Activated CD4-positive, CD25-positive, alpha-beta regulatory T cell (primary cell): ENCODE measurements around the gene TADA3.

Experiments
- DNase-seq, 4 experiments: peaks; one replicate each; lab custom pipeline; 2025; lab: John Stamatoyannopoulos, UW

Gene TADA3

GRCh38 chr3:9809615-9810432 lies 17.6 kb upstream of the TADA3 start, which contains the start of gene TTLL3:
TSS of gene TTLL3 (plus strand) at chr3:9810262. CDS start at chr3:9810662, 400 bp downstream.
- peak in 3 of 4 experiments; percentile 19 to 29 (median 29) for DNase-seq

DNA sequence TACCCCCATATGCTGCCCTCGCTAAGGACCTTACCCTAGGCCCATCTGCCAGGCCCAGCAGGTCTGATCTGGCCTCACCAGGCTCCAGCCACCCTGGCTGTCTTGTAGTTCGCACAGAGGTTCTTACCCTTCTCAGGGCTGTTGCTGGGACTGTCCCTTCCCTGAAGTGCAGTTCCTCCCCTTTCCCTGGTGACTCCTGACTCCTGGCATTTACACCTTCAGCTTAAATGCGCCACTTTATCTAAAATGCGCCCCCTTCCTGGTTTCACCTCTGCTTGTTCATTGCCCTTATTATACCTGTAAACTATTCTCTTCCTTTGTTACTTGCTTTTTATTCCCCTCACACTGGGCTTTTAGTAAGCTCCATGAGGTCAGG lies 17.0 kb upstream of the TADA3 start:
- DNase-seq = no peak

DNA sequence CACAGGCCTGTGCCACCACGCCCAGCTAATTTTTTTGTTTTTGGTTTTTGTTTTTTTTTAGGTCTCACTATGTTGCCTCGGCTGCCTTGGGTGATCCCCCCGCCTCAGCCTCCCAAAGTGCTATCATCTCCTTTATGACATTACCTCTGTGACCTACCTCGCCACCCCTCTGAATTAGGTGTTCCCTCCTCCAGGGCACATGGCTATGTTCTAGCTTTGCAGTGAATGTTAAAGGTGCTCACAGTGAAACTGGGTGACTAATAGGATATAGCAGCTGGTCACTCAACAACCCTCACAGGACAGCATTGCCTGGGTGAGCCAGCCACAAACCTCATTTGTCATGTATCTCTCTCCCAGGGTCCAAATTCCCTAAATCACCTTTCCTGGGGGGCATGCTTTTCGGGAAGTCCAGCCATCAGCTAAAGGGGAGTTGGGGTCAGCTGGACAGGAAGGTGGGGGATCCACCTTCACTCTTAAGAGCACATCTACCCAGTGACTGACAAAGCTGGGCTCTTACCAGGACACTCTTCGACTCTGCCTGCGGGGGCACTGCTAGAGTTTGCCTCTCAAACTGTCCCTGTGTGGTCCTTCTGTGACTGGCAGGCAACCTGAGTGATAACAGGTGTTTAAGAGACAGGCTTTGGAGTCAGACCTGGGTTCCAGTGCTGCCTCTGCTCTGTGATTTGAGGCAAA lies 16.2 kb upstream of the TADA3 start:
- DNase-seq = peak in 2 of 4 experiments; percentile 17 to 27

- DNase-seq = no peak
These were observed 15.7 kb upstream of the TADA3 start for GRCh38 chr3:9807981-9808344.

GRCh38 chr3:9806688-9807589 lies 14.7 kb upstream of the TADA3 start:
- no peak for DNase-seq

GRCh38 chr3:9806137-9806536 lies 13.9 kb upstream of the TADA3 start:
- DNase-seq = no peak

DNA sequence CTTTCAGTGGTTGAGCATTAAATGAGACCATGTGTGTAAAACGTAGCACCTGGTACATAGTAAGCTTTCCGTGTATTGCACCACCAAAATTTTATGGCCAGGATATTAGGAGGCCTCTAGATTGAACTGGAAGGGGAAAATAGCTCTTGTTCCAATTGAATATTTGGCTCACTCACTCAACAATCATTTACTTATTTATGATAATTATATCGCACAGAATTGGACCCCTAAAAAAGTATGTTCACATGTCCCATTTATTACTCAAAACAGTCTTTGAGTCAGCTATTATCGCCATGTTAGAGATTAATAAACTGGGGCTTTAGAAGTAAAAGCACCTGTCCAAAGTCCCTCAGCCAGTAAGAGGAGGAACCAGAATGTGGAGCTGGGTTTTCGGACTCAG lies 12.7 kb upstream of the TADA3 start:
- DNase-seq = no peak

DNA sequence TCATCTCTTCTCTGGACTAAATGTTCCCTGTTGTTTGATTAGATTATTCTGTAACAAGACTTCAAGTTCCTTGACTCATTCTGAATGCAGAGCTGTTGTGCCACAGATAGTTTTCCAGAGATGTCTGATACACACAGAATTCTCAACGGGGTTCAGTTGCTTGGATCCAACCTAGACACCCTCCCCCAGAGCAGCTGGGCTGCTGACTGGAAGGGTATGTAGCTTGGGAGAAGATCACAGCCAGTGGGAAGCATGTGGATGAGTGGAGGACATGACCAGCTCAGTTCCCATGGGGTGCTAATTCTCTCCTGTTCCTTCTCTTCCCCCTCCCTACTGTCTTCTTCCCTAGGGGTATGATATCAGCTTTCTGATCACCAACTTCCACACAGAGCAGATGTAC lies 11.2 kb upstream of the TADA3 start:
- DNase-seq = no peak

DNA sequence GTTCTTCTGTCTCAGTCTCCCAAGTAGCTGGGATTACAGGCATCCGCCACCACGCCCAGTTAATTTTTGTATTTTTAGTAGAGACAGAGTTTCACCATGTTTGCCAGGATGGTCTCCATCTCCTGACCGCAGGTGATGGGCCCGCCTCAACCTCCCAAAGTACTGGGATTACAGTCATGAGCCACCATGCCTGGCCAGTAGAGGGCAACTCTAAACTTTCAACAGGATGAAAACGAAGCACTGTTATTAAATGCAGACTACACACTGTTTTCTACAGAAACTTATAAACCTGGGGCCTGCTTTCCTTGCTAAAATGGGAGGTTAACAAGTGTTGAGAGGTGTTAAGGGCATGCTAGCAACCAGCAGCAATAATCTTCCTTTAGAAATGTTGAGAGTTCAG lies 8.3 kb upstream of the TADA3 start:
- no peak for DNase-seq

- DNase-seq = no peak
These were observed 5.1 kb upstream of the TADA3 start for GRCh38 chr3:9797196-9797945.

DNA sequence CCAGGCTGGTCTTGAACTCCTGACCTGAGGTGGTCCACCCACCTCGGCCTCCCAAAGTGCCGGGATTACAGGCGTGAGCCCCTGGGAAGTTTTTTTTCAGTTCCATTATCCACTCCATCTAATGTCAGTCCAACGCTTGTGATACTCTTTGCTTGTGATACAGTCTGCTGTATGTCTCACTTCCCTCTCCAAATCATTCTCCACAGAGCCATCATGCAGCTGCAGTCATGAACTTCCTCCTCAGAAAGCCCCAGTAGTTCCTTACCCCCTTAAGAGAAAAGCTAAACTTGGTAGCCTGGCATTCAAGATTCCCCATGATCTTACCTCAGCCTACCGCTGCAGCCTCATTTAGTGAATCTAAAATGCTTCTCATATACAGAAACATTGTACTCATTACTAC lies 2.9 kb upstream of the TADA3 start:
- DNase-seq = no peak

DNA sequence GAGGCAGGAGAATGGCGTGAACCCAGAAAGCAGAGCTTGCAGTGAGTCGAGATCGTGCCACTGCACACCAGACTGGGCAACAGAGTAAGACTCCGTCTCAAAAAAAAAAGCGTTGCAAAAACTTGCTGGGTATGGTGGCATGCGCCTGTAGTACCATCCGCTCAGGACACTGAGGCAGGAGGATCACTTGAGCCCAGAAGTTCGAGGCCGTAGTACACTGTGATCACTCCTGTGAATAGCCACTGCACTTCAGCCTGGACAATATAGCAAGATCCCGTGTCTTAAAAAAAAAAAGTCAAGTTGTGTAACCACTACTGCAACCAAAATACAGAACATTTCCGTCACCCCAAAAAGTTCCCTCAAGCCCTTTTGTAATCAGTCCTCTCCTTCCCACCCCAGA lies 2.1 kb upstream of the TADA3 start:
- no peak for DNase-seq

GRCh38 chr3:9793161-9793781 lies 998 bp upstream of the TADA3 start:
- DNase-seq = no peak

GRCh38 chr3:9791790-9792404 lies 376 bp downstream of the TADA3 start:
- DNase-seq = no peak

- no peak for DNase-seq
These were observed 1.1 kb downstream of the TADA3 start for GRCh38 chr3:9791127-9791526.

DNA sequence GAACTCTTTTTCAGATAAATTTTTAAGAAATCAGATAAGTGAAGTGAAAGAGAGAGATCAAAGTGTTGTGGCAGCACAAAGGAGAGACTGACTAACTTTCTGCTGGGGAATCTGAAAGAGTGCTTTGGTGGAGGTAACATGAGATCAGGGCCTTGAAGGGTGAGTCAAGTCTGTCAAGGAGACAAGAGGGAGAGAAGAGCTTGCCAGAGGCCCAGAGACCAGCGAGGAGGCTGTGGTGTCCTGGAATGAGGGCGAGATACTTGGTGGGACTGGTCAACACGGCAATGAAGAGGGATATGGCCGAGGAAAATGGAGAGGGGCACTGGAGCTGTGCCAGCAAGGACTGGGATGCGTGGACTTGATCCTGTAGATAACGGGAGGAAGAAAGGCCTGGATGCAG lies 4.6 kb downstream of the TADA3 start:
- DNase-seq = no peak

DNA sequence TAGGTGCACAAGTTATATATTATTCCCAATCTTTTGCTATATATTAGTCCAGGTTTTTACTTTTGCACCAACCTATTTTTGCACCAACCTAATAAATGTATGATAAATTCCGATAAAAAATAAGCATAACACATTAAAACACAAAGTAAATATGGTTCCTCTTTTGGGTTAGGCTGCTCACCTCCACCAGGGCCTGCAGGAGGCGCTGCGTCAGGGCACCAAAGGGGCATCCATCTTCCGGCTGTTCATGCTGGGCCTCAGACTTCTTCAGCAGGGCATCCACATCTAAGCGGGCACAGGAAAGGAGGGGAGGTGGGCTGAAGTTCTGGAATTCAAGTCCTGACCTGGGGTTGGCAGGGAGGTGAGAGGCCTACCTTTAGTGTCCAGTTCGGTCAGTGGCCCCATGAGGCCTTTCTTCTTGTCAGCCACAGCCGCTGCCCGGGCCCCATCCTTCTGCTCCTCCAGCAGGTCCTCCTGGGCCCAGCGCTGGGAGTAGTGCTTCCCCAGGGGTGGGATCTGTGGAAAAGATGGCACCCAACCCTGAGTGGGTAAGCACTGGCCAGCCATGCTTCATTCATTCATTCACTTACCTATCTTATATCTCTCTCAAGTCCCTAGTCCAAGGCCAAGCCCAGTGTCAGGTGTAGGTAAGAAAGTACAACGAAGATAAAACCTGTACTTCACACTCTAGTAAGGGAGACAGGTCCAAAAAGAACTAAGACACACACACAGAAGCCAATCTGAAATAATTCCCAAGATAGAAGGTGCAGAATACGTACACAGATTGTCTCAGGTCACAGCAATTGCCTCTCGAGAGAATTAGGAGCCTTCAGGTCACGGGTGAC lies 5.2 kb downstream of the TADA3 start:
- no peak for DNase-seq

GRCh38 chr3:9786209-9786739 lies 6.0 kb downstream of the TADA3 start:
- no peak for DNase-seq

DNA sequence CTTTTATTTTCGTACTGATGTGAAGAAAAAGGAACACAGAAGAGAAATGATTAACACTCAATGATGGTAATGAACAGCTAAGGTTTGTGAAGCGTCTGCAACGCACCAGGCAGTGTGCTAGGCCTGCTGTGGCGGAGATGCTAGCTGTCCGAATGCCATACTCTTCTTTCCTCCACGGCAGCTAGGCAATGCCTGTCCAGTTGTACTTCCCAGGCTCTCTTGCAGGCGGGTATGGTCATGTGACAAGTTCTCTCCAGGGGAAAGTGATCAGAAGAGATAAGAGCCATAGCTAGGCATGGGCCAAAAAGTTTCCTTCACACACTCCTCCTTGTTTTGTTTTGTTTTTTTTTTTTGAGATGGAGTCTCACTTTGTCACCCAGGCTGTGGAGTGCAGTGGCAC lies 6.7 kb downstream of the TADA3 start:
- DNase-seq = no peak

GRCh38 chr3:9784965-9785364 lies 7.3 kb downstream of the TADA3 start:
- DNase-seq = no peak
